ENCODE measurements around the gene BCOR.

BCOR gene

GRCh38 chrX:40084471-40085101 is 13.2 kb downstream of the BCOR start:
- TF ChIP-seq Cebpa-rat (IDR thresholded peaks at IDR 0.05): no peak
- Histone ChIP-seq H3K9ac (0 out of 22 replicates have a peak overlapping the region, but pooled peaks of 2 of the 11 experiments have one; percentile 71 to 75), H3K4me3 (no peak overlapping the region), H3K27me3 (peaks cover 43 to 83% (median 68%) of the 10 kb centered on the region in 11 experiments), H3K9me3 (replicated peaks in 1 of 11) (peaks cover 0 to 10% (median 7%) of the 10 kb centered on the region in 11 experiments; a peak in 7 of 22 replicates), H4K20me1 (peaks cover 96 to 100% (median 100%) of the 10 kb centered on the region in 11 experiments), H3K4me2 (peak overlapping the region; percentile 79 to 97 (median 86); a peak in 21 of 22 replicates), H3K4me1 (peaks cover 60 to 100% (median 97%) of the 10 kb centered on the region in 10 experiments), H3K27ac (no peak overlapping the region), H3K36me3 (0 out of 22 replicates have a peak, but pooled peaks cover 0 to 4% (median 0%) of the 10 kb centered on the region in 11 experiments)

GRCh38 chrX:40083979-40084359 is 13.8 kb downstream of the BCOR start:
- Histone ChIP-seq H3K9me3 (replicated peaks in 1 of 11) (peaks cover 0 to 10% (median 7%) of the 10 kb centered on the region in 11 experiments; a peak in 7 of 22 replicates), H4K20me1 (peaks cover 96 to 100% (median 100%) of the 10 kb centered on the region in 11 experiments), H3K27ac (peak overlapping the region in 5 of 11 experiments; percentile 50 to 79 (median 73); a peak in 10 of 22 replicates), H3K4me3 (peak overlapping the region in 9 of 10 experiments; percentile 37 to 62 (median 49); a peak in 10 of 20 replicates), H3K4me2 (peak overlapping the region; percentile 79 to 97 (median 86)), H3K27me3 (peaks cover 43 to 77% (median 65%) of the 10 kb centered on the region in 11 experiments), H3K4me1 (peaks cover 60 to 100% (median 97%) of the 10 kb centered on the region in 10 experiments), H3K36me3 (0 out of 22 replicates have a peak, but pooled peaks cover 0 to 4% (median 0%) of the 10 kb centered on the region in 11 experiments), H3K9ac (peak overlapping the region in 10 of 11 experiments; percentile 40 to 75 (median 58); a peak in 14 of 22 replicates)
- no peak for TF ChIP-seq Cebpa-rat (IDR thresholded peaks at IDR 0.05)

GRCh38 chrX:40083120-40083978 is 14.4 kb downstream of the BCOR start:
- peak overlapping the region; percentile 79 to 97 (median 86) for H3K4me2 ChIP-seq
- peak overlapping the region; percentile 37 to 62 (median 48); a peak in 19 of 20 replicates for H3K4me3 ChIP-seq
- 0 out of 22 replicates have a peak, but pooled peaks cover 0 to 4% (median 0%) of the 10 kb centered on the region in 11 experiments for H3K36me3 ChIP-seq
- peak overlapping the region in 9 of 11 experiments; percentile 35 to 79 (median 51); a peak in 17 of 22 replicates for H3K27ac ChIP-seq
- peak overlapping the region in 10 of 11 experiments; percentile 40 to 75 (median 58); a peak in 17 of 22 replicates for H3K9ac ChIP-seq
- TF ChIP-seq Cebpa-rat (IDR thresholded peaks at IDR 0.05): no peak
- H3K9me3 ChIP-seq (replicated peaks in 1 of 11): peaks cover 0 to 10% (median 7%) of the 10 kb centered on the region in 11 experiments; a peak in 7 of 22 replicates
- peaks cover 42 to 71% (median 62%) of the 10 kb centered on the region in 11 experiments for H3K27me3 ChIP-seq
- peaks cover 59 to 100% (median 97%) of the 10 kb centered on the region in 10 experiments for H3K4me1 ChIP-seq
- peaks cover 96 to 100% (median 100%) of the 10 kb centered on the region in 11 experiments for H4K20me1 ChIP-seq

GRCh38 chrX:40082447-40083119 is 15.2 kb downstream of the BCOR start:
- Histone ChIP-seq H3K27me3 (peaks cover 36 to 63% (median 56%) of the 10 kb centered on the region in 11 experiments), H3K9ac (peak overlapping the region in 10 of 11 experiments; percentile 4 to 72 (median 56); a peak in 15 of 22 replicates), H3K4me2 (peak overlapping the region; percentile 79 to 97 (median 86)), H3K4me3 (peak overlapping the region; percentile 29 to 62 (median 46); a peak in 17 of 20 replicates), H3K9me3 (replicated peaks in 1 of 11) (peaks cover 0 to 10% (median 7%) of the 10 kb centered on the region in 11 experiments; a peak in 7 of 22 replicates), H3K4me1 (peaks cover 61 to 100% (median 97%) of the 10 kb centered on the region in 10 experiments), H3K27ac (peak overlapping the region in 7 of 11 experiments; percentile 3 to 73 (median 58); a peak in 12 of 22 replicates), H3K36me3 (0 out of 22 replicates have a peak, but pooled peaks cover 0 to 4% (median 0%) of the 10 kb centered on the region in 11 experiments), H4K20me1 (peaks cover 96 to 100% (median 100%) of the 10 kb centered on the region in 11 experiments)
- TF ChIP-seq Cebpa-rat (IDR thresholded peaks at IDR 0.05): no peak

GRCh38 chrX:40081679-40082068 is 16.1 kb downstream of the BCOR start:
- H4K20me1 ChIP-seq: peaks cover 96 to 100% (median 99%) of the 10 kb centered on the region in 11 experiments
- peak overlapping the region; percentile 79 to 97 (median 86) for H3K4me2 ChIP-seq
- peak overlapping the region in 1 of 11 experiments; percentile 4; a peak in 1 of 22 replicates for H3K9ac ChIP-seq
- peaks cover 70 to 100% (median 97%) of the 10 kb centered on the region in 10 experiments for H3K4me1 ChIP-seq
- 0 out of 22 replicates have a peak, but pooled peaks cover 0 to 4% (median 0%) of the 10 kb centered on the region in 11 experiments for H3K36me3 ChIP-seq
- no peak for TF ChIP-seq Cebpa-rat (IDR thresholded peaks at IDR 0.05)
- H3K27ac ChIP-seq: no peak overlapping the region
- peaks cover 0 to 10% (median 7%) of the 10 kb centered on the region in 11 experiments; a peak in 7 of 22 replicates for H3K9me3 ChIP-seq (replicated peaks in 1 of 11)
- H3K27me3 ChIP-seq: peaks cover 27 to 54% (median 46%) of the 10 kb centered on the region in 11 experiments
- no peak overlapping the region; a peak in 1 of 20 replicates for H3K4me3 ChIP-seq

- no peak for TF ChIP-seq Cebpa-rat (IDR thresholded peaks at IDR 0.05)
- Histone ChIP-seq H3K9me3 (replicated peaks in 1 of 11) (peaks cover 0 to 10% (median 7%) of the 10 kb centered on the region in 11 experiments; a peak in 7 of 22 replicates), H4K20me1 (peaks cover 95 to 100% (median 98%) of the 10 kb centered on the region in 11 experiments), H3K9ac (0 out of 22 replicates have a peak overlapping the region, but pooled peaks of 1 of the 11 experiments have one; percentile 4), H3K4me2 (peak overlapping the region; percentile 79 to 97 (median 86)), H3K4me1 (peaks cover 73 to 100% (median 97%) of the 10 kb centered on the region in 10 experiments), H3K27ac (0 out of 22 replicates have a peak overlapping the region, but pooled peaks of 1 of the 11 experiments have one; percentile 18), H3K4me3 (no peak overlapping the region), H3K27me3 (peaks cover 22 to 48% (median 41%) of the 10 kb centered on the region in 11 experiments), H3K36me3 (peaks cover 0 to 10% (median 2%) of the 10 kb centered on the region in 11 experiments; a peak in 10 of 22 replicates)
Observed at GRCh38 chrX:40080894-40081678, 16.7 kb downstream of the BCOR start.

GRCh38 chrX:40079572-40079971 is 18.2 kb downstream of the BCOR start:
- Histone ChIP-seq H3K36me3 (peaks cover 7 to 24% (median 17%) of the 10 kb centered on the region in 11 experiments; a peak in 21 of 22 replicates), H3K27me3 (peaks cover 6 to 33% (median 25%) of the 10 kb centered on the region in 11 experiments; a peak in 18 of 22 replicates), H3K4me3 (no peak overlapping the region), H3K27ac (no peak overlapping the region), H3K9me3 (replicated peaks in 1 of 11) (peaks cover 0 to 13% (median 7%) of the 10 kb centered on the region in 11 experiments; a peak in 7 of 22 replicates), H3K4me2 (peak overlapping the region; percentile 12 to 87 (median 57); a peak in 21 of 22 replicates), H3K4me1 (peaks cover 73 to 90% (median 86%) of the 10 kb centered on the region in 10 experiments), H4K20me1 (peaks cover 81 to 100% (median 96%) of the 10 kb centered on the region in 11 experiments), H3K9ac (no peak overlapping the region)
- no peak for TF ChIP-seq Cebpa-rat (IDR thresholded peaks at IDR 0.05)

Measured in BLaER1 treated with 17β-estradiol and CSF1 and Interleukin-3, amounts not matched to agents 10 nM and 100 nM (cell line).